PC-9 (cell line): ENCODE results near the gene DNAH6.

ENCODE experiments used
- EZH2 ChIP-seq: fragments of 200-600 bp; sonication (generic); IDR thresholded peaks from 2 replicates; pipeline ENCODE4 v1.8.0; 2017; ENCODE audit warnings: antibody characterized with exemption, low read depth
- TF ChIP-seq, protein P1 (sequence below): fragments of 200-600 bp; sonication (generic); conservative IDR thresholded peaks from 2 replicates; pipeline ENCODE4 v1.6.1; 2017; ENCODE audit warnings: mixed run types, antibody characterized with exemption, mild to moderate bottlenecking, moderate library complexity

DNA sequence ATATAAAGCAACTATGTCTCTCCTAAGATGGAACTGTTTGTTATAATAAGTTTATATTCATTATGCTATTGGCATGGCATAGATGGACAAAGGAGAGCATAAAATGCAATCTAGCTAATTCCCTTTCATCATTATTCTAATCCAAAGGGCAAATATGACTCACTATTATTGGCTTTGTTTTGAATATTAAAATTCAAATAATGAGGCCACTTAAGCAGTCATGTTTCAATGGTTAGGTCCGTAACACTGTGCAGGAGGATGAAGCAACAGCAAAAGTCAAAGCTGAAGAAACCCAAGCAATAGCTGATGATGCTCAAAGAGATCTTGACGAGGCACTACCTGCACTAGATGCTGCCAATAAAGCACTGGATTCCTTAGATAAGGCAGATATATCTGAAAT is 187.5 kb downstream of the DNAH6 start:
- TF ChIP-seq, protein P1, sequence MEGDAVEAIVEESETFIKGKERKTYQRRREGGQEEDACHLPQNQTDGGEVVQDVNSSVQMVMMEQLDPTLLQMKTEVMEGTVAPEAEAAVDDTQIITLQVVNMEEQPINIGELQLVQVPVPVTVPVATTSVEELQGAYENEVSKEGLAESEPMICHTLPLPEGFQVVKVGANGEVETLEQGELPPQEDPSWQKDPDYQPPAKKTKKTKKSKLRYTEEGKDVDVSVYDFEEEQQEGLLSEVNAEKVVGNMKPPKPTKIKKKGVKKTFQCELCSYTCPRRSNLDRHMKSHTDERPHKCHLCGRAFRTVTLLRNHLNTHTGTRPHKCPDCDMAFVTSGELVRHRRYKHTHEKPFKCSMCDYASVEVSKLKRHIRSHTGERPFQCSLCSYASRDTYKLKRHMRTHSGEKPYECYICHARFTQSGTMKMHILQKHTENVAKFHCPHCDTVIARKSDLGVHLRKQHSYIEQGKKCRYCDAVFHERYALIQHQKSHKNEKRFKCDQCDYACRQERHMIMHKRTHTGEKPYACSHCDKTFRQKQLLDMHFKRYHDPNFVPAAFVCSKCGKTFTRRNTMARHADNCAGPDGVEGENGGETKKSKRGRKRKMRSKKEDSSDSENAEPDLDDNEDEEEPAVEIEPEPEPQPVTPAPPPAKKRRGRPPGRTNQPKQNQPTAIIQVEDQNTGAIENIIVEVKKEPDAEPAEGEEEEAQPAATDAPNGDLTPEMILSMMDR: no peak
- no peak for TF ChIP-seq EZH2
